Measurements from ENCODE around the gene WSCD2.

GRCh38 chr12:108198043-108198442 is 69.0 kb downstream of the WSCD2 start:
- TF ChIP-seq REST (IDR thresholded peaks at IDR 0.05; ENCODE audit: insufficient replicate concordance, low read depth) (peak; percentile 90), CTCF (IDR thresholded peaks at IDR 0.05; ENCODE audit: insufficient read depth, low read length) (no peak)

All from HL-60 (cell line).